Measurements from ENCODE around the gene ZNF525.

Gene ZNF525

DNA sequence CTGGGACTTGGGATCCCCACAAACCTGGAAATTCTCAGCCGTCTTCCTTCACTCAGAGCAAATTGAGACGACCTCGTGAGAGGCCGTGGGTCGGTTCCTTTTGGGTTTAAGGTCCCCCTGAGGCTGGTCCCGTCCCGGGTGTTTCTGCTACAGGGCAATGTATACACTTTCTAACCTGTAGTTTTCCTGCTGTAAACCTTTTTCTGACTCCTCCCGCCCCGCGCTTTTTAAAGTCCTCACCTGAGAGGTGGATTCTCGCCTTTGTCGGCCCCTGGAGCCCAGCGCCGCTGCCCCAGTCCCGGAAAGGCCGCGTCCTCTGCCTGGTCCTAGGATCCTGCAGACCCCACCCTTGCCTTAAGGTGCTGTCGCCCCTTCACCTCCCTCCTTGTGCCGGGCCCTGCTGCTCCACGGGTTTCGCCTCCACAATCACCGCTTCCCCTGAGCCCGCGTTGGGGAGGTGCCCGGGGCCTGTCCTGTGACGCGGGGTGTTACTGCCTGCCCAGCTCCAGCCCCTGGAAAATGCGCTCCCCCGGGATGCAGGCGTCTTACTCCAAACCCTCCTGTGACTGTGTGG, 66.7 kb downstream of the ZNF525 start:
- Histone ChIP-seq H3K9me2 (ENCODE audit: low read depth, low read length) (no peaks in the 10 kb centered on the region), H3K9me3 (ENCODE audit: low read length) (0 out of 2 replicates have a peak, but pooled peaks cover 3% of the 10 kb centered on the region), H3K4me3 (ENCODE audit: low read depth, low read length, poor library complexity, severe bottlenecking) (peak overlapping the region; percentile 78), H2AFZ (ENCODE audit: low read length) (no peak overlapping the region), H3K36me3 (ENCODE audit: insufficient read depth, low read length) (peaks cover 42% of the 10 kb centered on the region), H4K20me1 (ENCODE audit: insufficient read depth, low read length) (no peaks in the 10 kb centered on the region), H3K4me1 (ENCODE audit: insufficient read depth, low read length, severe bottlenecking) (peaks cover 12% of the 10 kb centered on the region), H3K27me3 (ENCODE audit: insufficient read depth, low read length) (no peaks in the 10 kb centered on the region), H3K9ac (ENCODE audit: low read length) (peak overlapping the region; percentile 89), H3K27ac (ENCODE audit: low read depth, low read length, poor library complexity, severe bottlenecking) (no peak overlapping the region), H3F3A (ENCODE audit: insufficient read depth, low read length) (no peaks in the 10 kb centered on the region), H3K79me2 (ENCODE audit: insufficient read depth, low read length) (0 out of 2 replicates have a peak, but pooled peaks cover 6% of the 10 kb centered on the region), H3K4me2 (ENCODE audit: low read length) (peak overlapping the region; percentile 94)
- TF ChIP-seq, protein P1, sequence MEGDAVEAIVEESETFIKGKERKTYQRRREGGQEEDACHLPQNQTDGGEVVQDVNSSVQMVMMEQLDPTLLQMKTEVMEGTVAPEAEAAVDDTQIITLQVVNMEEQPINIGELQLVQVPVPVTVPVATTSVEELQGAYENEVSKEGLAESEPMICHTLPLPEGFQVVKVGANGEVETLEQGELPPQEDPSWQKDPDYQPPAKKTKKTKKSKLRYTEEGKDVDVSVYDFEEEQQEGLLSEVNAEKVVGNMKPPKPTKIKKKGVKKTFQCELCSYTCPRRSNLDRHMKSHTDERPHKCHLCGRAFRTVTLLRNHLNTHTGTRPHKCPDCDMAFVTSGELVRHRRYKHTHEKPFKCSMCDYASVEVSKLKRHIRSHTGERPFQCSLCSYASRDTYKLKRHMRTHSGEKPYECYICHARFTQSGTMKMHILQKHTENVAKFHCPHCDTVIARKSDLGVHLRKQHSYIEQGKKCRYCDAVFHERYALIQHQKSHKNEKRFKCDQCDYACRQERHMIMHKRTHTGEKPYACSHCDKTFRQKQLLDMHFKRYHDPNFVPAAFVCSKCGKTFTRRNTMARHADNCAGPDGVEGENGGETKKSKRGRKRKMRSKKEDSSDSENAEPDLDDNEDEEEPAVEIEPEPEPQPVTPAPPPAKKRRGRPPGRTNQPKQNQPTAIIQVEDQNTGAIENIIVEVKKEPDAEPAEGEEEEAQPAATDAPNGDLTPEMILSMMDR (IDR thresholded peaks at IDR 0.05; ENCODE audit: low read length): no peak
- TF ChIP-seq EZH2 (IDR thresholded peaks at IDR 0.05; ENCODE audit: borderline replicate concordance, low read length): no peak

All from OCI-LY1 (cell line).